Measurements from ENCODE around the gene ZMYM3.
A peak's percentile ranks its signal among the peaks of the same experiment; 100 is the strongest.

The ZMYM3 gene

GRCh38 chrX:71214152-71214551, 39.8 kb downstream of the ZMYM3 start:
- no peak for DNase-seq

DNA sequence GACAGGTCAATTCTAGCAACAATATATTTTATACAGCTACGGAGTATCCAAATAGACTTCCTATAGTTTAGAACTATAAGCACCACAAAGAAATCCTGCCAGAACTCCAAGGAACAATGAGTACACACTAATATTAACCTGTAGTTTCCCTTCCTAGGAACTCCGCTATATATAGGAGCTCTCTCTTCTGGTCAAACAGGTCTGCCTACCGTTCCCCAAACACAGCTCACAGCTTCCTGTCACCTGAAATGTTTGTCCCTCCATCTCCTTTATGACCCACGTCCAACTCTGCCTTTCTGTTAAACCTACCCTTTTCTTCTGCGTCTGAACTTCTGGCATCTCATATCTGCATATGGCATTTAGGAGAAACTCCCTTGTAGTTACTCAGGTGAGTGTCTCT, 41.4 kb downstream of the ZMYM3 start:
- DNase-seq, result no peak

GRCh38 chrX:71210816-71211215, 43.1 kb downstream of the ZMYM3 start:
- peak; percentile 60 for DNase-seq

DNA sequence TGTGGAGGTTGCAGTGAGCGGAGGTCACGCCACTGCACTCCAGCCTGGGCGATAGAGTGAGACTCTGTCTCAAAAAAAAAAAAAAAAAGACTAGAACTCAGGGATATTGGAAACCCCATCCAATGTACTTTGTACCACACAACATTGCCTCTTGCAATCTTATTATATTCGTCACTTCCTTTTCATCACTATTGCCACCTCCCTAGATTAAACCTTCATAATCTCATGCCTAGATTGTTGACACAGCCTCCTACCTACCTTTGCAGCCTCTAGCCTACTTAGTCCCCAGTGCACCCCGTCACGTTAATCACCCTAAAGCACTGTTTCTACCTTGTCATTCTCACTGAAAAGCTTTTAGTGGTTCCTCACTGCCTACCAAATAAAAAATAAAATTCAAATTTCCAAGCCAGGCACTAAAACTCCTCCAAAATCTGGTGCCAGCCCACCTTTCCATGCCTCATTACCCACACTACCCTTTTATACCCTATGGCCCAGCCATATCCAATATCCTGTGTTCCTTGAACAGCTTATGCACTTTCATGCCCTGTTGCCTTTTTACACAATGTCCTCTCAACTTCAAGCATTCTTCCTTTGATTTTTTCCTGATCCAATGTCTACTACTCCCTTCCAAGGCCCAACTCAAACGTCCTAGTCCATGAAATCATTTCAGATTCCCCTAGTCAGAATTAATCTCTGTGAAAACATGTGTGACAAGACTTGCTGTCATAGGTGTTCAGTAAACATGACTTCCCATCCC, 54.5 kb downstream of the ZMYM3 start:
- no peak for DNase-seq

DNA sequence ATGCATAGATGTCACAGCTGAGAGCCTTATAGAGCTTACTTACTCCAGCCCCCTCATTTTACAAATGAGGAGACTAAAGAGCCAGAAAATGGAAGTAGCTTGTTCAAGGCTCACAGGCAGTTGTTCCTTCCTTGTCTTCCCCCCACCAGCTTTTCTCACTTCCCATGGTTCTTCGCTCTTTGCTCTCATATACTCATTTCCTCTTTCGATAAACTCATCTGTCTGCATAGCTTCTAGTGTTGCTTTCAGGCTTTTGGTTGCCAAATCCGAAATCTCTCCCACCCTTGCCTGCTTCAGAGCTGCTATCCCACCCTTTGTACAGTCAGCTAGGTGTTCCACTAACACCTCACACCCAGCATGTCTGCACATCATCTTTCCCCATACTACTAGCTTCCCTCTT, 55.9 kb downstream of the ZMYM3 start:
- no peak for DNase-seq

GRCh38 chrX:71195964-71196649, 57.8 kb downstream of the ZMYM3 start:
- no peak for DNase-seq

- no peak for DNase-seq
These were observed 62.7 kb downstream of the ZMYM3 start for GRCh38 chrX:71191248-71191647.
